Suppressor macrophage treated with lipopolysaccharide for 4 hours (primary cell): ENCODE measurements around the gene KLB.

Experiments used
- DNase-seq: peaks from one replicate; pipeline ENCODE4 v3.0.0-alpha.2; 2020

The KLB gene

DNA sequence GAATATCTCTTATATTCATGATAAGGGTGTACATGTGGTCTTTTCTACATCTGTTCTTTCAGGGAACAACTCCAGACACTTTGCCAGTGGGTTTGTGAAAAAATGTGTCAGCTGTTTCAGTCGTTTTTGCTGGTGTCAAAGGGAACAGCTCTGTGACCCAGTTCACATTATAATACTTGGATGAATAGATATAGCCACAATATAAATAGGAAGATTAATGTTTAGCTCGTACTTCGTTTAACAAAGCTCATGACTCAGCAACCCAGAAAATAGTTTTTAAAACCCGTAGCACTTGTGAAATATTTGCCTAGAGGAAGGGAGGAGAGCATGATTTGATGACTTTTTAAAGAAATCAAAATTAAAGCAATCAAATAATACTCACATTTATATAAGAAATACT lies 60.0 kb downstream of the KLB start:
- no peak for DNase-seq

DNA sequence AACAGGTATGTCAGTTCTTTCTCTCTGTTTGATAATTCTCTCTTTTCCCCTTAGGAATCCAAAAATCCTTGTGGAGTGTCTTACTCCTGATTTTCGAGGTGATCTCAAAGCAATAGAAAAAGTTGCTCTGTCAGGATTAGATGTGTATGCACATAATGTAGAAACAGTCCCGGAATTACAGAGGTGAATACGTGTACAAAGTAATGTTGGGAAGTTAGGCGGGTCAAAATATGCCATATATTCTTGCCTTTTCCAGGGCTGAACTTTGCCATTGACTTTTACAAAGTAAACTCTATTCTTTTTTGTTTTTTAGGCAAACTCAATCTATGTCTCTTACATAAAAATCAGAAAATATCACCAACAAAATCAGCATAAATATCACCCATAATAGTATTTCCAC lies 60.7 kb downstream of the KLB start:
- no peak for DNase-seq

DNA sequence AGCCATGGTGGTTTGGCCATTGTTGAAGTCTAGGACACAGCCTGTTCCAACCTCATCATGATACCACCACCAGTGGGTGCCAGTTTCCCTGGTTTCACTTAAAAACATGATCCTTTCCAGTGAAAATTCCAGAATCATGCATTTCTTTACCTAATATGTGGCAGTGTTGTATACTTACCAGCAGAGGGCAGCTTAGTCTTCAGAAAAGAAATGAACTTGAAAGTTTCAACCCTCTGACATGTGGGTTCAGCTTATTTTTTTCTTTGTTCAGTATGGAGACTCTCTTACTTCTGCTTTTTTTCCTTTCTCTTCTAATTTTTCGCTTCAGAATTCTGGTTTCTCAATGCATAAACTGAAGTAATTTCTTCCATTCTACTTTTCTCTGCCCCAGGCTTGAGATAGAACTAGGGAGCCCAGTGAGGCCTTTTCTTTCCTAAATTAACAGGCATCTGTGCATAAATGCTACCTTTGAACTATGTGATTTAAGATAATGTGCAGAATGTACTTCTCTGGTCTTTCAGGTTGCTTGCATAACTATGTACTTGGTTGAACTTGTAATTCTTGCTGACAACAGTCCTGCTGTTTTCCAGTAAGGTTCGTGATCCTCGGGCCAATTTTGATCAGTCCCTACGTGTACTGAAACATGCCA lies 62.8 kb downstream of the KLB start:
- DNase-seq: peak; percentile 89

- DNase-seq: no peak
Measured at GRCh38 chr4:39470402-39470801, 63.7 kb downstream of the KLB start.

DNA sequence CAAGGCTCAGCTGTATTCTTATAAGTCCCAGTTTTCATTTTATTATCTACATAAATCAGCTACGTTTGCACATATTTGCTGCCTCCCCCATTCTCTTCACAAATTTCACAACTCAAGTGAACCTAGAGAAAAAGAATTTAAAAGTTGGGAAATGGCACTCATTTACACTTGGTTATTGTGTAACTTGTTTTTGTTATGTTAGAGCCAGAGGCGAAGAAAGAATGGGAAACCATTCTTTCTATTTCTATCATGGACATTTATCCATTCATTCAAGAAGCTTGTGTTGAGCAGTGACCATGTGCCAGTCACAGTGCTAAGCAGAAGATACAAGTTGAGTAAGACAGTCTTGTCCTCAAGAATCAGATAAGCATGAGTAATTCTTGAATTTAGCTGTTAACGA lies 65.7 kb downstream of the KLB start:
- no peak for DNase-seq

DNA sequence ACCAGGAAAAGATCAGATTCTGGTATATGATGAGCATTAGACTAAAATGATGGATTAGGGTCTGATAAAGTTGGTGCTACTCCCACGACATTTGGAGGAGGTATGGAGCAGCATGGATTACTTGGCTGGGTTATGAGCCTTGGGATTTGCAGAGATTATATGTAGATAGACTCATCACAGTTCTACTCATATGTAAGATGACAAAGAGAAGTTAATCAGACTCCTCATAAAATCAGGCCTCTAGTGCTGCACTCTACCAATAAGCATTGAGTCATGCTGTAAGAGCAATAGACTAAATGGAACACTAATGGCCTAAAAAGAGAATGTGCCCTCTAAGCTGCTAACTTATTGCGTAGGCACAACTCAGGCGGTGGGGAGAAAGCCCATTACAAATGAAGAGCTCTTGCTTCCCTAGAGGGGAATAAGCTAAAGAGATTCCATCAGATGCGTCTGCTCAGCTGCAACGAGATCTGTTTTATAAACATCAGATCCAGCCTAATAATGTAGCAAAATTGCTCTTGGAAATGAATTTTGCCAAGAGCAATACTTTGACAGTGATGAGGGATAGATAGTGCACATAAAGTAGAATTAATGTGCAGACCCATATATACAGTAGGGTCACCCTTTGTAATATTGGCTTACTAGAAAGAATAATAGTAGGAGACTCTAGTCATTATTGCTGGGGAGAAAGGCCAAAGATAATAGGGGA lies 69.6 kb downstream of the KLB start:
- no peak for DNase-seq

DNA sequence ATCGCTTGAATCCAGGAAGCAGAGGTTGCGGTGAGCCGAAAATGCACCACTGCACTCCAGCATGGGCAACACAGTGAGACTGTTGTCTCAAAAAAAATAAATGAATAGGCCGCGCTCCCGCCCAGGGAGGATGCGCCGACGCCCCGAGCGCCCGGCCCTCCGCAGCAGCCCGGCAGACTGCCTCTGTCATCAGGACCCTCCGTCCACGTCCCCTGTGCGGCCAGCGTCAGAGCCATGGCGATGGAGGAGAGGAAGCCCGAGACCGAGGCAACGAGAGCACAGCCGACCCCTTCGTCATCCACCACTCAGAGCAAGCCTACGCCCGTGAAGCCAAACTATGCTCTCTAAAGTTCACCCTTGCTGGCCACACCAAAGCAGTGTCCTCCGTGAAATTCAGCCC lies 73.5 kb downstream of the KLB start:
- no peak for DNase-seq

DNA sequence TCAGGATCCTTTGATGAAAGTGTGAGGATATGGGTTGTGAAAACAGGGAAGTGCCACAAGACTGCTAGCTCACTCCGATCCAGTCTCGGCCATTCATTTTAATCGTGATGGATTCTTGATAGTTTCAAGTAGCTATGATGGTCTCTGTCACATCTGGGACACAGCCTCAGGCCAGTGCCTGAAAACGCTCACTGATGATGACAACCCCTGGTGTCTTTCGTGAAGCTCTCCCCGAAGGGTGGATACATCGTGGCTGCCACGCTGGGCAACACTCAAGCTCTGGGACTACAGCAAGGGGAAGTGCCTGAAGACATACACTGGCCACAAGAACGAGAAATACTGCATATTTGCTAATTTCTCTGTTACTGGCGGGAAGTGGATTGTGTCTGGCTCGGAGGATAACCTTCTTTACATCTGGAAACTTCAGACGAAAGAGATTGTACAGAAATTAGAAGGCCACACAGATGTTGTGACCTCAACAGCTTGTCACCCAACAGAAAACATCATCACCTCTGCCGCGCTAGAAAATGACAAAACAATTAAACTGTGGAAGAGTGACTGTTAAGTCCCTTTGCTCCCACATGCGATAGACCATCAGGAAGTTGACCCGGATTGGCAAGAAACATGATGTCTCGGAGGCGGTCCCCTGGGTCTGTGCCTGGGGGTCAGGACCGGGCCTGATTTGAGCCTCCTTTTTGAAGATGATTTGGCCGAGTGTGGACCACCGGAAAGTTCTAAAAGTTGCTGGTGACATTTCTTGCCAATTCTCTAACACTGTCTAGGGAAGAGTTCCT lies 74.4 kb downstream of the KLB start:
- DNase-seq: peak; percentile 30

GRCh38 chr4:39484582-39485272 lies 78.0 kb downstream of the KLB start:
- DNase-seq: peak; percentile 43

- peak; percentile 41 for DNase-seq
Measured at GRCh38 chr4:39486221-39486804, 79.6 kb downstream of the KLB start.

DNA sequence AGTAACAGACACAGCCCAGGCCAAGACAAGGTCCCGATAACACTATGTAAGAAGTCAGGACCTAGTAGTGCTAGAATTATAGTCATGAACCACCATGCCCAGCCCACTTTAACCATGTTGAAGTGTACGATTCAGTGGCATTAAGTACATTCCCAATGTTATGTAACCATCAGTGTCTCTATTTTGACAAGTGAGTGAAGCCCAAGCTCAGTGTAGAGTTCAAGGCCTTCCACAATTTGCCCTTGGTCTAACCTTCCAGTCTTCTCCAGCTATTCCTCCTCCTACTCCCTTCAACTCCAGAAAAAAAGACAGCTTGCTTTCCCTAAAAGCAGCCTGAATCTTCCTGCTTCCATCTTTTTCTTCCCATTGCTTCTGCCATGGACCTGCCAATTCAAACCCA lies 83.6 kb downstream of the KLB start:
- no peak for DNase-seq

DNA sequence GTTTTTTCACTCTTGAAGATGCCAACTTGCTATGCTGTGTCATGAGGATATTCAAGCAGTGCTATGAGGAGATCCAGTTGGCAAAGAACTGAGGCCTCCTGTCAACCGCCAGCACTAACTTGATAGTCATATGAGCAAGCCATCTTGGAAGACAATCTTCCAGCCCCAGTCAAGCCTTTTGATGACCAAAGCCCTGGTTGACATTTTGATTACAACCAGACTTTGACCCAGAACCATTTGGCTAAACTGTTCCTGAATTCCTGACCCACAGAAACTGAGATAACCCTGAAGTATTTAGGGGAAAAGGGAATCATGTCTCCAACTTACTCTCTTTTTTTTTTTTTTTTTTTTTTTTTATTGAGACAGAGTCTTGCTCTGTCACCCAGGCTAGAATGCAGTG lies 87.6 kb downstream of the KLB start:
- no peak for DNase-seq

- DNase-seq: no peak
Measured at GRCh38 chr4:39495446-39496213, 88.9 kb downstream of the KLB start.

- no peak for DNase-seq
Measured at GRCh38 chr4:39497909-39498726, 91.4 kb downstream of the KLB start.

DNA sequence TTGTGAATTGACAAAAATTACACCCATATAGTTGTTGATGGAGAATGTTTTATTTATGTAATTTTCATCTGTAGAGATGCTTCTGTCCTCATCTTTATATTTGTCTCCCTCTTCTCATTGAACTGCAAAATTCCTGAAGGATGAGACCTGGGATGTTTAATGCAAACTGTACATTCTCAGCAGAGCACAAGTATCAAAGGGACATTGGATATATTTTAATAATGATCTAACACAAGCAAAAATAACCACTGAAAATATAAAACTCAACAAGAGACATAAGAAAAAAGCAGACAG lies 91.9 kb downstream of the KLB start:
- no peak for DNase-seq
